ENCODE data around the gene RNF130. TPM values are rescaled to one million over a fixed set of nuclear protein-coding genes. Genes with fewer than 3 reads are reported as not detected.

RNF130 gene
- total and polyA plus RNA-seq, 2 donors (not counting 1 experiment from before 2014, with no cell fraction given) = 14.7 to 32.4 TPM

DNA sequence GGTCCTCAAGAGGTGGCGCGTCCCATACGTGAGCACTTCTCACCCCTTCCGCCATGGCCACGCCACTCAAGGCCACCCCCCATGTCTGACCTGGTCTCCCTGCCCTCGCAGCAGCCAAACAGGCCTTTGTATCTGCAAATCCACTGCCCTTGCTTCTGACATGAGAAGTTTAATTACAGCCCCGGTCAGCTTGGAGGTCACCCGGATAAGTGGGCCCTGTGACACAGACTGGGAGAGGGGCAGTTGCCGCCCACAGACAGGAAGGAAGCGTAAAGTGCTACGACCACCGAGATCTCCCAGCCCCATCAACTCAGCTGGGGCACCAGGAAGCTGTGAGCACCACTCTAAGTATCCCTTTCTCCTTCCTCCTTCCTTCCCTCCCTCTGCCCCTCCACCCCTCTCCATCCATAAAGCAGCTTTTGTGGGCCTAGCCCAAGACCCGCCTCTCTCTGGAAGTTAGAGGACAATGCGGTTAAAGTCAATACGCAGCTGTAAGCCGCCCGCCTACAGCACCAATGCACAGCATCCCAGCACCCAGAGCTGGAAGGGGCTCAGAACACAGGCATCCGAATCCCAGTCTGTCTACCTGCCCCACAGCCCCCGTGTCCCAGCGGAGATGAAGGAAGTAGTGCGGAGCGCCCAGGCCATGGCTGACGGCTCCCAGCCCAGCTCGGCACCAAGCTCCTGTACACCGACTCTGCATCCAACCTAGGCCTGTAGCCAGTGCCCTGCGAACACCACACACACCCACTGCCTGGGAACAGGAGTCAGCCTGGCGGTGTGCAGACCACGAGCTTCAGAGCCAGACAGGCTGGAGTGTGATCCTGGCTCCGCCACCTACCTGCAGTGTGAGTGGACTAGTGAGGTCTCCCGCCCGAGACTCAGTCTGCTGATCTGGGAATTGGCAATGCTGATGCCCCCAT lies 44.8 kb upstream of the RNF130 start:
- H3K4me3 ChIP-seq (replicated peaks in 1 of 4; ENCODE audit: control extremely low read depth in 1 of 4, insufficient read depth in 1 of 4, low read depth in 3 of 4, low read length in 4 of 4) = no peak overlapping the region
- H2AFZ ChIP-seq (ENCODE audit: low read length) = no peak overlapping the region
- no peak for DNase-seq (ENCODE audit: low read depth in 2 of 2)
- H3K27ac ChIP-seq (ENCODE audit: insufficient read depth, low read length) = no peak overlapping the region
- no peak overlapping the region for H3K4me2 ChIP-seq (ENCODE audit: extremely low read depth, insufficient read depth, low read length)
- H4K20me1 ChIP-seq (ENCODE audit: control insufficient read depth, extremely low read depth, insufficient read depth, low read length) = no peaks in the 10 kb centered on the region
- no peaks in the 10 kb centered on the region for H3K27me3 ChIP-seq (ENCODE audit: control insufficient read depth, insufficient read depth, low read length)
- no peak overlapping the region for H3K9ac ChIP-seq (ENCODE audit: insufficient read depth, low read length)
- H3K9me3 ChIP-seq (ENCODE audit: control insufficient read depth, insufficient read depth, low read depth, low read length) = no peaks in the 10 kb centered on the region
- no peaks in the 10 kb centered on the region for H3K4me1 ChIP-seq (ENCODE audit: control insufficient read depth, extremely low read depth, insufficient read depth, low read length)
- H3K36me3 ChIP-seq (ENCODE audit: control insufficient read depth, insufficient read depth, low read length) = no peaks in the 10 kb centered on the region
- H3K79me2 ChIP-seq (ENCODE audit: control insufficient read depth, insufficient read depth, low read length) = no peaks in the 10 kb centered on the region
- TF ChIP-seq, protein P1, sequence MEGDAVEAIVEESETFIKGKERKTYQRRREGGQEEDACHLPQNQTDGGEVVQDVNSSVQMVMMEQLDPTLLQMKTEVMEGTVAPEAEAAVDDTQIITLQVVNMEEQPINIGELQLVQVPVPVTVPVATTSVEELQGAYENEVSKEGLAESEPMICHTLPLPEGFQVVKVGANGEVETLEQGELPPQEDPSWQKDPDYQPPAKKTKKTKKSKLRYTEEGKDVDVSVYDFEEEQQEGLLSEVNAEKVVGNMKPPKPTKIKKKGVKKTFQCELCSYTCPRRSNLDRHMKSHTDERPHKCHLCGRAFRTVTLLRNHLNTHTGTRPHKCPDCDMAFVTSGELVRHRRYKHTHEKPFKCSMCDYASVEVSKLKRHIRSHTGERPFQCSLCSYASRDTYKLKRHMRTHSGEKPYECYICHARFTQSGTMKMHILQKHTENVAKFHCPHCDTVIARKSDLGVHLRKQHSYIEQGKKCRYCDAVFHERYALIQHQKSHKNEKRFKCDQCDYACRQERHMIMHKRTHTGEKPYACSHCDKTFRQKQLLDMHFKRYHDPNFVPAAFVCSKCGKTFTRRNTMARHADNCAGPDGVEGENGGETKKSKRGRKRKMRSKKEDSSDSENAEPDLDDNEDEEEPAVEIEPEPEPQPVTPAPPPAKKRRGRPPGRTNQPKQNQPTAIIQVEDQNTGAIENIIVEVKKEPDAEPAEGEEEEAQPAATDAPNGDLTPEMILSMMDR (conservative IDR thresholded peaks at IDR 0.05 in 1 of 2, IDR thresholded peaks at IDR 0.05 in 1 of 2; ENCODE audit: low read depth in 1 of 2, low read length in 2 of 2) = no peak
- no peak for TF ChIP-seq EZH2 (IDR thresholded peaks at IDR 0.05; ENCODE audit: low read length, missing control alignments)

DNA sequence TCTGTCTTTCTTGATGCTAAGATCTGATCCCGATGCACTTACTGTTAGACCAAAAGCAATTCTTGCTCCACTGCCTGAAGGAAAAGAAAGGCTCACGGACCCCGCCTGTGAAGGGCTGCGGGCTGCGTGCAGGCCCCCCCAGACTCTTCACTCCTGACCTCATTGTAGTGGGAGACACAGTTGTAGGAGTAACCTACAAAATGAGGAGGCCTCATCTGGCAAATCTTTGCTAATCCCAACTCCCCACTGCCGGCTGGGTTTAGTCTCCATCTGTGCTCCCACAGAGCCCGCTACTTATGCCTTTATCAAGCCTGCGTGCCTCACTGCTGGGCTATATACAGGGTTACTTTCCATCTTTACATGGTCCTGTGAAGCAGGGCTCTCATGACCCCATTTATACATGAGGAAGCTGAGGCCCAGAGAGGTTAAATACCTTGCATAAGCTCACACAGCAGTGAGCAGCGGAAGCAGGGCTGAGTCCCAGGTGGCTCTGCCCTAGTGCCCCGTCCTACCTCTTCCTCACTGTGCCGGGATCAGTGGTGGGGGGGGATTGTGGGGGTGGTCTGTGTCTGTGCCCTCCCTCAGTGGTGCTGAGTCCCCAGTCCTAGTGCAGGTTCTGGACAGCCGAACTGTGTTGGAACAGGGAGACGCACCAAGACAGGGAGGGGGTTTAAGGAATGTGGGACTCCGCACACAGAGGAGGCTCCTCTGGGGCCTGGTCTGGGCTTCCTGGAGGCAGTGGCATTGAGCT lies 43.9 kb upstream of the RNF130 start:
- DNase-seq (ENCODE audit: low read depth in 2 of 2) = no peak
- Histone ChIP-seq H3K79me2 (ENCODE audit: control insufficient read depth, insufficient read depth, low read length) (no peaks in the 10 kb centered on the region), H3K4me2 (ENCODE audit: extremely low read depth, insufficient read depth, low read length) (no peak overlapping the region), H3K9me3 (ENCODE audit: control insufficient read depth, insufficient read depth, low read depth, low read length) (no peaks in the 10 kb centered on the region), H3K27ac (ENCODE audit: insufficient read depth, low read length) (no peak overlapping the region), H2AFZ (ENCODE audit: low read length) (no peak overlapping the region), H3K4me1 (ENCODE audit: control insufficient read depth, extremely low read depth, insufficient read depth, low read length) (no peaks in the 10 kb centered on the region), H3K27me3 (ENCODE audit: control insufficient read depth, insufficient read depth, low read length) (no peaks in the 10 kb centered on the region), H3K4me3 (replicated peaks in 1 of 4; ENCODE audit: control extremely low read depth in 1 of 4, insufficient read depth in 1 of 4, low read depth in 3 of 4, low read length in 4 of 4) (no peak overlapping the region), H3K36me3 (ENCODE audit: control insufficient read depth, insufficient read depth, low read length) (no peaks in the 10 kb centered on the region), H3K9ac (ENCODE audit: insufficient read depth, low read length) (no peak overlapping the region), H4K20me1 (ENCODE audit: control insufficient read depth, extremely low read depth, insufficient read depth, low read length) (no peaks in the 10 kb centered on the region)
- TF ChIP-seq EZH2 (IDR thresholded peaks at IDR 0.05; ENCODE audit: low read length, missing control alignments) = no peak
- TF ChIP-seq, protein P1 (conservative IDR thresholded peaks at IDR 0.05 in 1 of 2, IDR thresholded peaks at IDR 0.05 in 1 of 2; ENCODE audit: low read depth in 1 of 2, low read length in 2 of 2) = no peak

DNA sequence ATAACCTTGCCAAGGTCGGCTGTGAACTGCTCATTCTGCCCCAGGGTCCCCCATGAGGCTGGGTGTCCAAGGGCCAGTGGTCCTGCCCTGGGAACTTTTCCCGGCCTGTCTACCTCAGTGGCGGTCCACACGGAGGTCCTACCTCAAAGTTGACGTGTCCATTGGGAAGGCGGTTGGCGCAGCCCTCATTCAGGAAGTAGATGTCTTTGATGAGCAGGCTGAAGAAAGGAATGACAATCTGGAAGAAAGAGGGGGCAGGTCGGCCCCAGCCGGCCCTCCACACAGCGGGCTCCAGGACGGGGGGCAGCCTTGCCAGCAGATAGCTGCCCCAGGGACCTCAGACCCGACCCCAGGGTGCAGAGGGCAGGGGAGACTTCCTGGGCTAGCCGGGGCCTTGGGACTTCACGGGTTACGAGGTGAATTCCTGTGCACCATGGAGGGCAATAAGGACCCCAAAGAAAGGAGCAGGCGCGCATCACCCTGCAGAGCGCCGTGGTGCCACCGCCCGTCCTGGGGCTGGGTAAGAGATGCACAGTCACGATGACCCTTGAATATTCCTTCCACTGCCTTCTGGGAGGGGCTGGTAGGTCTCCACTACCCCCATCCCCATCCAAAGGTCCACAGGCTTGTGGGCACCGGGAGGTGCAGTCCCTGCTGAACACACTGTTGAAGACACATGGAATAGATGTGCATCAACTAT lies 42.9 kb upstream of the RNF130 start:
- Histone ChIP-seq H3K9ac (ENCODE audit: insufficient read depth, low read length) (no peak overlapping the region), H3K4me1 (ENCODE audit: control insufficient read depth, extremely low read depth, insufficient read depth, low read length) (no peaks in the 10 kb centered on the region), H3K79me2 (ENCODE audit: control insufficient read depth, insufficient read depth, low read length) (no peaks in the 10 kb centered on the region), H4K20me1 (ENCODE audit: control insufficient read depth, extremely low read depth, insufficient read depth, low read length) (no peaks in the 10 kb centered on the region), H3K4me2 (ENCODE audit: extremely low read depth, insufficient read depth, low read length) (no peak overlapping the region), H3K4me3 (replicated peaks in 1 of 4; ENCODE audit: control extremely low read depth in 1 of 4, insufficient read depth in 1 of 4, low read depth in 3 of 4, low read length in 4 of 4) (no peak overlapping the region), H3K9me3 (ENCODE audit: control insufficient read depth, insufficient read depth, low read depth, low read length) (no peaks in the 10 kb centered on the region), H2AFZ (ENCODE audit: low read length) (no peak overlapping the region), H3K27me3 (ENCODE audit: control insufficient read depth, insufficient read depth, low read length) (no peaks in the 10 kb centered on the region), H3K36me3 (ENCODE audit: control insufficient read depth, insufficient read depth, low read length) (no peaks in the 10 kb centered on the region), H3K27ac (ENCODE audit: insufficient read depth, low read length) (no peak overlapping the region)
- no peak for DNase-seq (ENCODE audit: low read depth in 2 of 2)
- TF ChIP-seq, protein P1 (conservative IDR thresholded peaks at IDR 0.05 in 1 of 2, IDR thresholded peaks at IDR 0.05 in 1 of 2; ENCODE audit: low read depth in 1 of 2, low read length in 2 of 2) = no peak
- TF ChIP-seq EZH2 (IDR thresholded peaks at IDR 0.05; ENCODE audit: low read length, missing control alignments) = no peak

Measured in fibroblast of lung (primary cell).